LNCAP (cell line): ENCODE measurements around the gene NTM.

Source experiments
- CTCF ChIP-seq: fragments of 450-650 bp; IDR thresholded peaks from 2 replicates; pipeline ENCODE4 v1.5.1; 2017; ENCODE audit warnings: mild to moderate bottlenecking

Gene NTM

DNA sequence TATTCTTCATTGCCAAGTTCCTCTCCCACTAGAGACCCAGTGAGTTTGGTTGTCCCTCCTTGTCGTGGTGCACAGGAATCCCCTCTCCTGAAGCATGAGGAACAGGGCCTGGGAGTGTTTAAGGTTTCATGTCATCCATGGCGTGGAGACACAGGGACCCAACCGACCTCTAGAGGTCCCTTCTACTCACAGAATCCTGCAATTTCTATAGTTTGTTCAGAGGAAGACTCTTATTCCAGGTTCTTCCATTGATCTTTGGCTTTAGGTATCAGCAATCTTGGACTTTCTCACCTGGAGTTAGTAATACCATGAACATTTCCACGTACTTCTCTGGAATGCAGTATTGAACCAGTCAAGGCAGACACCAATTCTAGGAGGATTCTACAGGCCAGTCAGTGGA, 548.2 kb downstream of the NTM start:
- TF ChIP-seq CTCF, result no peak

DNA sequence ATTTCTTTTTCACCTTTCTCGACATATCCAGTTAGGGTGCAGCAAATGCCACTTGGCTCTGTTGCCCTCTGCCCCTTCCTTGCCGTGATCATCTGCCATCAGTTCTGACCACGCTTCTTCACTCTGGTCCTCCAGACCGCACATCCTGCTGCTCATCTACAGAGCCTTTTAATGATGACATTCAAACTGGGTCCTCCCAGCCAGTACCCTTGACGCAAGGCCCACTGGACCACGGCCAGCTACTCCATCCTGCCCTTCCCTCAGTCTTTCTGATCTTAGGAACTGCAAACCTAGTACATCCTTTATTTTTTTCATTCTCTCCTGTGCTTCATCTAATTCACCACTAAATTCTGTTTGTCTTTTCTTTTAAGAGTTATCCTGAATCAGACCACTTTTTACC, 551.8 kb downstream of the NTM start:
- no peak for TF ChIP-seq CTCF

DNA sequence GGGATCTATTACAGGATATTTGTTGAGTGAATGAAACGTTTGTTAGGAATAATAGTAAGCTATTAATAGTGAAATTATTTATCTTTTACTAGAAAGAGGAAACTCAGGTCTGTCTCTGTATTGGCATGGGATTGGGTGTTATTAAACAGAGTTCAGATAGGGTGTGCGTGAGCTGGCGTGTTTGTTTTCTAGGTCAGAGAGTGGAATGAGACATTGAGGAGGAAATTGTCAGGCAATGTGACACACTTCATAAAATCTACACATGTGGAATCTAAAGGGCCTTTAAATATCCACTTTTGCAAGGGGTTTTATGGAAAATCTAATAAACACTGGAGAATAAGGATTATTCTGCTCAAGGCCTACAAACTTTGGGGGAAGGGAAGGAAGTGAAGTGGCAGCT, 552.9 kb downstream of the NTM start:
- TF ChIP-seq CTCF, result no peak

- TF ChIP-seq CTCF, result no peak
These were observed 553.6 kb downstream of the NTM start for GRCh38 chr11:131924001-131924400.

DNA sequence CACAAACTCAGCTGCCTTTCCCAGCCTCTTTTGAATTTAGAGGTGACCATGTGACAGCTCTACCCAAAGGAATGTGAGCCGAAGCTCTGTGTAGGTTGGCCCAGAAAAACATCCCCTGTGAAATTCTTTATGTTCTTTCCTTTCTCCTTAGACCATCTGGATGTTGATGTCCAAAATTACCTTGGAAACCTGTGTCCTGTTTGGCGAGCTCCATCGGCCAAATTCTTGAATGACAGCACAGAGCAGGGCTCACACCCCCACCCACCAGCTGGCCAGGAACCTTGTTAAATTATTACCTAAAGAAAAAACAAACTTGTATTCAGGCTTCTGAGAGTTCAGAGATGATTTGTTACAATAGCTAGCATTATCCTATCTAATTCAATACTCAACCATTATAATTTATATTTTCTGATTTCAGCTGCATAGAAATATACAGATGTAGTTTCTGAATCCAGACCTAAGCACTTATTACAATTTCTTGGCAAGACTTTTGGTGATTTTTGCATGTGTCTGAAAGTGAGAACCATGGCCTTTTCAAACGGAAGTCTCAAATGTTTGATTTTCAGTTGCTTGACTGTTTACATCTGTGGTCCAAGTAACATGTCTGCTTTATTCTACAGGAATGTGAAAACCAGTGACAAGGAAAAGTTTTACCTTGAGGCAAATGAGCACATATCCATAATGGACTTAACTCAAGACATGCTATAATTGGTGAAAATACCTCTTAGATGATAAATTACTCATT, 554.2 kb downstream of the NTM start:
- no peak for TF ChIP-seq CTCF

DNA sequence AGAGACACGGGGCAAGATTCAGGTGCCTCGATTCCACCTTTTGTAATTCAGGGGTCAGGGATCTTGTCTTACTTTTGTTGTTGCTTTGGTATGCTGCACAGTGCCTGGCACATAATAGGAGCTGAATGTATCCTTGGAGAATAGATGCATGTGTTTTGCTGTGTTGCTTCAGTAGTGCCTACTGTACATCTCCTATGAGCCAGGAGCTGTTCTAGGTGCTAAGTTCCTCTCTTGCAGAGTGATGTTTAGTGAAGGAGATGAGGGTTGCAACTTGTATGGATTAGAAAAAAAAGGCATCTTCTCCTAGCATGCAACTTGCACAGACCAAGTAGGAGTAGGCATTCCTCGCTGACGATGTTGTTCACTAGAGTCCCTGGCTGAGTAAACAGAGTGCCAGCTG, 555.4 kb downstream of the NTM start:
- TF ChIP-seq CTCF, result no peak

DNA sequence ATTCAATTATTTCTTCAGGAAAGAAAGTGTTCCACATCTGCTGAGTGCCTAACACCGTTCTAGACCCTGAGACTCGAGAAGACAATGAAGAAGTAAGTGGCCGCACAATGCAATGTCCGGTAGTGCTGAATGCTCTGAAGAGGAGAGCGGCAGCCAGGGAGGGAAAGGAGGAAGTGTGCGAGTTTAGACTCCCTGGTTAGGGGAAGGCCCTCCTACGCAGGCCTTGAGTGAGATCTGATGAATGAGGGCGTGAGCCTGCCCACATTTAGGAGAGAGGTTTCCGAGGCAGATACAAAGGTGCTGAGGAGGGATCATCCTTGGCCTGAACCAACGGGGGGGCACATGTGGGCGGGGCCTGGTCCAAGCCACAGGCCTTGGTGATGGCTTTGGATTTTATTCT, 558.6 kb downstream of the NTM start:
- TF ChIP-seq CTCF, result no peak
